H1 (cell line): ENCODE results near the gene ZNF282. TPM values are rescaled to one million over a fixed set of nuclear protein-coding genes. Genes with fewer than 3 reads are reported as not detected.

Experiments used
- ASH2L ChIP-seq: fragments of 200-600, 300-600 bp; sonication (generic); IDR thresholded peaks from one replicate; pipeline ENCODE4 v1.7.1; 2017; ENCODE audit warnings: low read length
- FOSL1 ChIP-seq: IDR thresholded peaks from 2 replicates; pipeline ENCODE4 v1.6.1; 2011; ENCODE audit warnings: mild to moderate bottlenecking, low read depth, low read length, moderate library complexity; ENCODE audit not compliant: insufficient read depth
- HDAC6 ChIP-seq: IDR thresholded peaks from one replicate; pipeline ENCODE4 v1.7.1; 2012; ENCODE audit warnings: low read depth, mild to moderate bottlenecking, inconsistent platforms, low read length, moderate library complexity
- MAX ChIP-seq: IDR thresholded peaks from 2 replicates; pipeline ENCODE4 v1.6.1; 2012; ENCODE audit warnings: inconsistent platforms
- SP1 ChIP-seq: IDR thresholded peaks from 2 replicates; pipeline ENCODE4 v1.6.1; 2011; ENCODE audit warnings: low read depth, low read length
- SRF ChIP-seq: IDR thresholded peaks from 2 replicates; pipeline ENCODE4 v1.6.1; 2011; ENCODE audit warnings: mild to moderate bottlenecking, low read depth, low read length, moderate library complexity
- TAF1 ChIP-seq: IDR thresholded peaks from 2 replicates; pipeline ENCODE4 v1.6.1; 2011; ENCODE audit warnings: mild to moderate bottlenecking, low read depth, low read length
- TCF12 ChIP-seq: IDR thresholded peaks from 2 replicates; pipeline ENCODE4 v1.6.1; 2011; ENCODE audit warnings: low read depth, mild to moderate bottlenecking, low read length
- TEAD4 ChIP-seq: IDR thresholded peaks from 2 replicates; pipeline ENCODE4 v1.6.1; 2012; ENCODE audit warnings: low read depth, low read length, inconsistent platforms, mixed read lengths
- ZNF274 ChIP-seq: IDR thresholded peaks from 2 replicates; pipeline ENCODE4 v1.7.0; 2012; ENCODE audit warnings: low read length, borderline replicate concordance; ENCODE audit errors: extremely low read depth
- polyA plus RNA-seq, 7 experiments: library from polyadenylated mRNA; depleted of rRNA in 3 of 7; stranded (reverse) in 5 of 7; unstranded in 2 of 7; fragments of >200 nt in 5 of 7; fragments of 200-250 nt in 2 of 7; gene quantifications; 1 replicate in 5 of 7; 2 replicates in 1 of 7; 4 replicates in 1 of 7; pipeline versions ENCODE4 v1.2.1 to v1.2.3, GENCODE V29; 2011 to 2013; ENCODE audit warnings: missing spikeins in 2 of 7, mixed read lengths in 2 of 7
- total RNA-seq: library from RNA; stranded (reverse); fragmentation: NEBNext Ultra II Directional; extraction: Animal tissue kit (Norgen Biotek cat#: 25700); gene quantifications from 2 replicates; pipeline ENCODE4 v1.2.1, GENCODE V29; 2021

ZNF282 gene
- total and polyA plus RNA-seq, 2 of the 8 experiments (the other 6 are each of a cell fraction or from before 2014, with no cell fraction given), result 16.9 to 36.3 TPM

DNA sequence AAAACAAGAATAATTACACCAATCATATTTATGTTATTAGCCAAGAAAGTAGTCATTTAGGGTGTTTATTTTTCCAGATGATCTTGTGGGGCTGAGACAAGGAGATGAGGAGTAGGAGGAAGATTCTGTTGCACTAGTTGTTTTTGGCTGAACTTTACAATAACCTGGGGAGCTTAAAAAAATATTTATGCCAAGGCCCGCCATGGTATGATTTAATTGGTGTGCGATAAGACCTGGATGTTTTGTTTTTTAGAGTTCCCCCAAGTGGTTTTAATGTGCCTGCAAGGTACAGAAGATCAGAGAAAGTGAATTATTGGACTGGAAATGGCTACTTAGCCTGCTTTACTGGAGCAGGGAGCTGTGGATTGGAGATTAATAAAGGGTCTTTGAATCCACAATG, 7.1 kb upstream of the ZNF282 start (continued):
- TF ChIP-seq ASH2L, result no peak
- TF ChIP-seq SP1, result no peak
- TF ChIP-seq TAF1, result no peak
- TF ChIP-seq MAX, result no peak
- TF ChIP-seq HDAC6, result no peak
- TF ChIP-seq TEAD4, result no peak
- TF ChIP-seq SRF, result no peak
- no peak for TF ChIP-seq FOSL1
- no peak for TF ChIP-seq ZNF274
- no peak for TF ChIP-seq TCF12
